Mesenchymal stem cell (in vitro differentiated cells and primary cell): ENCODE measurements around the gene GPHA2. TPM values are rescaled to one million over a fixed set of nuclear protein-coding genes. Genes with fewer than 3 reads are reported as not detected.

Experiments used
- small RNA-seq: library from polyadenylated mRNA; stranded (forward); fragments of <200 nt; extraction: miRNeasy Mini kit (QIAGEN cat#:217004); gene quantifications from one replicate; pipeline ENCODE3, GENCODE V24; 2013; ENCODE audit warnings: low read depth

The GPHA2 gene

Small RNAs within 50 kb of the gene (small RNA-seq; reads per million reads assigned to genes)
- not detected for gene MIR6749
- gene MIR6750, result not detected
